ENCODE data around the gene FMNL3.
"Not testable (repeated sequence)": the region's sequence is repeated elsewhere in the genome, so short reads cannot be mapped to it uniquely, and the experiment has no call there.

Gene FMNL3, protein sequence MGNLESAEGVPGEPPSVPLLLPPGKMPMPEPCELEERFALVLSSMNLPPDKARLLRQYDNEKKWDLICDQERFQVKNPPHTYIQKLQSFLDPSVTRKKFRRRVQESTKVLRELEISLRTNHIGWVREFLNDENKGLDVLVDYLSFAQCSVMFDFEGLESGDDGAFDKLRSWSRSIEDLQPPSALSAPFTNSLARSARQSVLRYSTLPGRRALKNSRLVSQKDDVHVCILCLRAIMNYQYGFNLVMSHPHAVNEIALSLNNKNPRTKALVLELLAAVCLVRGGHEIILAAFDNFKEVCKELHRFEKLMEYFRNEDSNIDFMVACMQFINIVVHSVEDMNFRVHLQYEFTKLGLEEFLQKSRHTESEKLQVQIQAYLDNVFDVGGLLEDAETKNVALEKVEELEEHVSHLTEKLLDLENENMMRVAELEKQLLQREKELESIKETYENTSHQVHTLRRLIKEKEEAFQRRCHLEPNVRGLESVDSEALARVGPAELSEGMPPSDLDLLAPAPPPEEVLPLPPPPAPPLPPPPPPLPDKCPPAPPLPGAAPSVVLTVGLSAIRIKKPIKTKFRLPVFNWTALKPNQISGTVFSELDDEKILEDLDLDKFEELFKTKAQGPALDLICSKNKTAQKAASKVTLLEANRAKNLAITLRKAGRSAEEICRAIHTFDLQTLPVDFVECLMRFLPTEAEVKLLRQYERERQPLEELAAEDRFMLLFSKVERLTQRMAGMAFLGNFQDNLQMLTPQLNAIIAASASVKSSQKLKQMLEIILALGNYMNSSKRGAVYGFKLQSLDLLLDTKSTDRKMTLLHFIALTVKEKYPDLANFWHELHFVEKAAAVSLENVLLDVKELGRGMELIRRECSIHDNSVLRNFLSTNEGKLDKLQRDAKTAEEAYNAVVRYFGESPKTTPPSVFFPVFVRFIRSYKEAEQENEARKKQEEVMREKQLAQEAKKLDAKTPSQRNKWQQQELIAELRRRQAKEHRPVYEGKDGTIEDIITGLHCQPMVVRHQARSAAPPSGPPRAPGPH

DNA sequence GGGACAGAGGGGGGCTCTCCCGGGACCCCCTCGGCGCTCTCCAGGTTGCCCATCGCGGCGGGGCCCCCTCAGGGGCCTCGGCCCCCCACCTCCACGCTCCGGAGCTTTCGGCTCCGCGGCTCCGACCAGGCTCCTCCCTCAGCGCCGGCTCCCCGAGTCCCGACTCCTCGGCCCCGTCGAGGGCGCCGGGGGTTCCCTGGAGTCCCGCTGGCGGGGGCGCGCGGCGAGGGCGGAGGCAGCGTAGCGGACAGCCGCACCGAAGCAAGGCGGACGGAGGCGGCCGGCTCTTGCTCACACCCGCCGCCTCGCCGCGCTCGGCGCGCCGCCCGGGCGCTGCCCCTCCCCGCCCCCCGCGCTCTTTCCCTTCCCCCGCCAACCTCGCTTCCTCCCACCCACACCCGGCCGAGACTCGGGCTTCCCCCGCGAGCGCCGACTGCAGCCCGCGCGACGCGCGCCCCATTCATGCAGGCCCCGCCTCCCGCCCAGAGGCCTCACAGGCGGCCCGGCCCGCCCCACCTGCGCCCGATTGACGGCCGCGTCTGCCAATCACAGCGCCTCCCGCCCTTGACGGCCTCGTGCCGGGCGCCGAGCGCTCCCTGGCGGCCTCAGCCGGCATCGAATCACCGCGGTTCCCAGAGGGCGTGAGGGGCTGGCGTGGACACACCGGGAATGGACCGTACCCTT, at the start of gene FMNL3:
TSS of gene FMNL3 (minus strand) at position 278 of the 684 bp plus-strand sequence. CDS start at position 53, 225 bp downstream.
- DNase-seq = peak; percentile 96

- DNase-seq = no peak
Observed at GRCh38 chr12:49750996-49751393, 43.8 kb upstream of the FMNL3 start.

DNA sequence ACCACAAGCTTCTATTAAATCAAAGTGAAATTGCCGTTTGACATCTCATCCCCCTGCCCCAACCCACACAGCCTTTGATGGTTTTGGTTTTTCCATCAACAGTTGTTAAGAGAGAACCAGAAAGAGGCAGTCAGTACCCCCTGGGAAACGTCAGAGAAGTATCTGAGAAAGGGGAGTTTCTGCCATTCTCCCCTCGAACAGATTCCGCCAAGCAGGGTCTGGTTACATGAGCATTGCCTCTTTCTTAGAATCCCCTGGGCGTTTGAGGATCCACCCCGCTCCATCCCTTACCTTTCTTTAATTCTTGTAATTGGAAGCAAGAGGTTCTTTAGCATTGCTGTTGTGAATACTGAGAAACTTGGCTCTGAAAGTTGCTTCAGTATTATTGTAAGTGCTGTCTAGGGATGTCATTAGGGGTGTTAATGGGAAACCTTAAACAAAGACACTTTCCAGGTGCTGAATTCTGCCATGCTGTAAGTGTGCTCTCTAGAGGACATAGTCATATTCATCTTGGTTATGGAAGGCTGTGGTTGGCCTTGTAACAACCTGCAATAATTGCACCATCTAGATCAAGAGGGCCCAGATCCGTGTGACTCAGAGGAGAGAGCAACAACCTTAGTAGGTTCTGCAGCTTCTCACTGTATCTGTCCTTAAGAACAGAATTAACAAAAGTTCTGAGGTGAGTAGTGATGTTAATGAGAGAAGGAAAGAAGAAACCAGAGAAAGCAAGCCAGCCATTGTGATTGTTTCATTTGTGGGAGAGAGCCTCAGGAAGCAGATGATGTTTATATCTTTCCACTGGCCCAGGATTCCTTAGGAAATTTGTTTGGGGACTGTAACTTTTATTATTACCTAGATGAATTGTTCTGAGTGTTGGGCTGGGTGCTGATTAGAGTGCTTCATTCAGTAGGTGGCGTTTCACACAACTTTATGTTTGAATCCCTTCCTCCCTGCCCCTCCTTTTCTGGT, 43.1 kb upstream of the FMNL3 start:
- DNase-seq = peak; percentile 53

GRCh38 chr12:49748800-49749199, 41.6 kb upstream of the FMNL3 start:
- DNase-seq = no peak

DNA sequence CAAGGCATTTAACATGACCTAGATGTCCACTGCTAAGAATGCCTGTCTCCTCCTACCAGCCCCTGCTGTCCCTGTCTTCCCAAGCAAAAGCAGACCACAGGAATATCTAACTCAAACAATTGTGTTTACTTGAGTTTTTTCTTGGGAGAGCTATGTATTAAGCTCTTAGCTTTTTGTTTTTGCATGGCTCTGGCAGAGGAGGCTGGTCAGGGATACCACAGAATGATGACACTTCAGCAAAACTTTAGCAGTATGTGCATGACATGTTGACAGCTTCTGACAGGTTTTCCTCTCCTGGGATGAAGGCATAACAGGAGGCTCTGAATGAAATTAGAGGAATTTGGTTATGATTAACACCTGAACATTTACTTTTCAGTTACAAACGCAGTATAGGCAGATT, 41.1 kb upstream of the FMNL3 start:
- no peak for DNase-seq

- DNase-seq = no peak
Observed at GRCh38 chr12:49744363-49744885, 37.2 kb upstream of the FMNL3 start.

DNA sequence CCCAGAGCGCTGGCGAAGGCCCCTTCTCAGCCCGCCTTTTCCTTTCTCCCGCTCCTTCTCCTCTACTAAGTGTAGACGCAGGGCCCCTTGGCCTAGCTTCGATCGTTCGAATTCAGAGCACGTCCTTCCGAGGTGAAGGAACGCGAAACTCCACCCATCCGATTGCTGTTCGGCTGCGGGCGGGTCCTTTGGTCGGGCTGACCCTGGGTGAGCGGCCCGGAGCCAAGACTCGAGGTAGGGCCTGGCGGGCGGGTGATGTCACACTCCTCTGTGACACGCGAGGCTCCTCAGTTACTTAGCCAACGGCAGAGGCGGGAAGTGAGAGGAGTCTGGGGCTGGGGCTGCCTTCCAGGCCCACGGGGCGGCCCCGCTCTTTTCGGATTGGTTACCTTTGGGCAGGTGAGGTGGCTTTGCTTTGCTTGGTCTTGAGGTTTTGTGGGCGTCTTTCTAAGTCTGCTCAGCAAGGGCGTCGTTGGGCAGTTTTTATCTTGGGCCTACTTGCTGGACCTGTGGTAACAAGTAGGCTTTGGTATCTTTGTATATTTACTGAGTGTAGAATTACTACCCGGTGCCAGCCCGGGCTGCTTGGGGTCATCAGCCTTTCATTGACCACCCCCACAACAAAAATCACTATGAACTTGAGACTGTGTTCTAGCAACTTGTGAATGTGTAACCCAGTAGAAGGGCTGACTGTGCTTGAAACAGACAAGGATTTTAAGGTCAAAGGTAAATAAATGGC, 34.8 kb upstream of the FMNL3 start:
- DNase-seq = peak; percentile 95

DNA sequence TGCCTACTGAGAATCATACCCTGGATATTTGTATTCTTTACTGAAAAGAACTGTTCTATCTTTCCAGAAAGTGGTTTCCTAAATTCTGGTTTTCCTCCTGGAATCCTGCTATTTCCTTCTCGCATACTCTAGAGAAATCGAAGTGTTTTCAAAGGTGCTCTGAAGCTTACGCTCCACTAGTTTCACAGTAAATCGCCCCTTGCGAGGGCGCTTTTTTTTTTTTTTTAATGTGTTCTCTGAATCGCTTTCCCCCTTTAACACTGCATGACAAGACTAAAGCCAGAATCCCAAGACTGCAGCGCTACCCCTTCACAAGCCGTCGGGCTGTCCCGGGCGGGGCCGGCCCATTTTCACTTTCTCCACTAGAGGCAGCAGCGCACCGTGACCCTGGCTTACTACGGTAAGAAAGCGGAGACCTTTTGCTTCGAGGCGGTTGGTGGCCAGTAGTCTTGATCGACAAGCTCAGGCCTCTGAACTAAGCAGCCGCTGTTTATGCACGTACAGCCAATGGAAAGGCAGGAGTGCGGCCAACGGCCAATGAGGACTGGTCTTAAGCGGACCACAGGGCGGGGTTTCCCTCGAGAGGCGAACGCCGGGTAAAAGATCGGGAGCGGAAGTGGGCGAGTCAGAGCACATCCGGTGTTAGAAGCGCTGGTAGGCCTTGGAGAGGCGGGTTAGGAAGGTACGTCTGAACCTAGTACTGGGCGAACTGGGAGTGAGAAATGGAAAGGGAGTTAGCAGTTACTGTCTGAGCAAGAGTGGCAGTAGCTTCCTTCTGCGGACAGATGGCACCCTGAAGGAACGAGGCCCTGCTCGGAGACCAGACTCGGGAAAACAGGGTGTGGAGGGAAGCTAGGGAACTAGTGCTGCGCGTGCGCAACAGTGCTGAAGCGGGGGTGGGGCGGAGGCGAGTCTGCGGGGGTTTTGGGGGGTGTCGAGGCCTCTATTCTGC, 34.0 kb upstream of the FMNL3 start, which contains the start of gene TMBIM6:
TSS of gene TMBIM6 (plus strand) at position 628 of the 952 bp plus-strand sequence. CDS start 10,937 bp downstream, outside the sequence.
- DNase-seq = peak; percentile 100

- DNase-seq = not testable (repeated sequence)
Observed at GRCh38 chr12:49740277-49740676, 33.1 kb upstream of the FMNL3 start.

- not testable (repeated sequence) for DNase-seq
Observed at GRCh38 chr12:49738721-49739120, 31.5 kb upstream of the FMNL3 start.

DNA sequence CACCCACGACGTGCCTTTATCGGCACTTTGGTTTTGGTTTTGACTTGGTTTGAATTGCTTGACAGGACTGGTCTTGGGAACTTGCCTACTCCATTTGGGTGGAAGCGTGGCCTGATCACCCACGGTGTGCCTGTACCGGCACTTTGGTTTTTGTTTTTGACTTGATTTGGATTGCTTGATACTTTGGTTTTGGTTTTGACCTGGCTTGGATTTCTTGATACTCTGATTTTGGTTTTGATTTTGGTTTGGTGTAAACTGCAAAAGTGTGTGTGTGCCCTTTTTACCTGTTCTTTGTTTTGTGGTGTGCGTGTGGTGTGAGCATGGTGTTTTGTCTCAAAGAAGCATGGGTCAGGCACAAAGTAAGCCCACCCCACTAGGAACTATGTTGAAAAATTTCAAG, 27.7 kb upstream of the FMNL3 start:
- not testable (repeated sequence) for DNase-seq

GRCh38 chr12:49733219-49734017, 26.2 kb upstream of the FMNL3 start:
- no peak for DNase-seq

DNA sequence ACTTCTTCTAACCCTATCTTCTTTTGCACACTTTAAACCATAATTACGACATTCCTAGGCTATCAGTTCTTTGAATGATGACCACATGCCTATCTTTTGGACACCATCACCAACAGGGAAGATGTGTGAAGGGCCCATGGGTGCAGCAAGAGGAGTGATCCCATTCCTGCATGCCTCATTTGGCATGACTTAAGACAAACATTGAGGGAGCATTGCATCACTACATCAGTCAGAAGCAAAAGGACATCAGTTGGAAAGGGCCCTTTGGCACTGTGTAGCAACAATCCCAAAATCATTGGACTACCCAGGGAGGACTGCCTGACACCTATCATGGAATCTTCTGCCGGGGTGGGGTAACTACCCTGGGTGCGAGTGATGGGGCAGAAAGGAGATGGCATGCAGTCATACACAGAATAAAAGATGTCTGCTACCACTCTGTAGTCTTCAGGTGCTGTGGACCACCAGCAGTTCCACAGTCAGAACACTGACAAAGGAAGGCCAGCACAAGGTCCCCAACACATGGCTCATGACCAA, 23.4 kb upstream of the FMNL3 start:
- peak; percentile 16 for DNase-seq

GRCh38 chr12:49730050-49730449, 22.8 kb upstream of the FMNL3 start:
- DNase-seq = no peak

- no peak for DNase-seq
Observed at GRCh38 chr12:49728446-49728845, 21.2 kb upstream of the FMNL3 start.

- DNase-seq = not testable (repeated sequence)
Observed at GRCh38 chr12:49721355-49721754, 14.2 kb upstream of the FMNL3 start.

GRCh38 chr12:49720214-49720613, 13.0 kb upstream of the FMNL3 start:
- peak; percentile 33 for DNase-seq

- not testable (repeated sequence) for DNase-seq
Observed at GRCh38 chr12:49717800-49718199, 10.6 kb upstream of the FMNL3 start.

Measured in hematopoietic multipotent progenitor cell treated with erythropoietin and hydrocortisone succinate and interleukin-3 and kit ligand, for 6 days (in vitro differentiated cells).